C4-2B (cell line): ENCODE results near the gene ST6GALNAC2.

Source experiments
- H3K27ac ChIP-seq: fragments of 450-650 bp; 2 replicates; pipeline ENCODE4 v1.5.1; 2017
- ZFX ChIP-seq: fragments of 450-650 bp; IDR thresholded peaks from 2 replicates; pipeline ENCODE4 v1.6.1; 2017
- TF ChIP-seq, protein P1 (sequence below): fragments of 450-650 bp; conservative IDR thresholded peaks from 2 replicates; pipeline ENCODE4 v1.5.1; 2017; ENCODE audit warnings: mild to moderate bottlenecking

Gene ST6GALNAC2

DNA sequence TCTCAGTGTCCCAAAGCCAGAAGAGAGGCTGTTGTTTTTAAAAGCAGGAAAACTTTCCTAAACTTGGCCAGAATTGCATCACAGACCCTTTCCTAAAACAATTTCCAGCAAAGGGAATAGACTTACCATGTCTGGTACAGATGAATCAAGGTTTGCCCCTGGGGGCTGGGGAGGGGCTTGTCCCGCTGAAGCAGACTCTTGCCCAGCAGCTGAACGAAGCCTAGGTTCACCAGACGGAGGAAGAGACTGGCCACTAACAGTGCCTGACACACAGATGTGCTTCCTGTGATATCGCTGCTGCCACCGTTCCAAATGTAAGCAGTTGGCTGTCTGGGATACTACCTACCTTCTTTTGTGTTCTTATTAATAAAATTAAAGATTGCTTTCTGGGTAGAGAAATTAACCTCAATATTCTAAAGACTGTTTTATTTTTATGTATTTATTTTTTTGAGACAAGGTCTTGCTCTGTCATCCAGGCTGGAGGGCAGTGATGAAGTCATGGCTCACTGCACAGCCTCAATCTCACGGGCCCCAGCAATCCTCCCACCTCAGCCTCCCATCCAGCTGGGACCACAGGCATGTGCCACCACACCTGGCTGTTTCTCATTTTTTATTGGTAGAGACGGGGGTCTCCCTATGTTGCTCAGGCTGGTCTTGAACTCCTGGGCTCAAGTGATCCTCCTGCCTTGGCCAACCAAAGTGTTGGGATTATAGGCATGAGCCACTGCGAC lies 32.3 kb downstream of the ST6GALNAC2 start:
- no peak for TF ChIP-seq ZFX
- TF ChIP-seq, protein P1, sequence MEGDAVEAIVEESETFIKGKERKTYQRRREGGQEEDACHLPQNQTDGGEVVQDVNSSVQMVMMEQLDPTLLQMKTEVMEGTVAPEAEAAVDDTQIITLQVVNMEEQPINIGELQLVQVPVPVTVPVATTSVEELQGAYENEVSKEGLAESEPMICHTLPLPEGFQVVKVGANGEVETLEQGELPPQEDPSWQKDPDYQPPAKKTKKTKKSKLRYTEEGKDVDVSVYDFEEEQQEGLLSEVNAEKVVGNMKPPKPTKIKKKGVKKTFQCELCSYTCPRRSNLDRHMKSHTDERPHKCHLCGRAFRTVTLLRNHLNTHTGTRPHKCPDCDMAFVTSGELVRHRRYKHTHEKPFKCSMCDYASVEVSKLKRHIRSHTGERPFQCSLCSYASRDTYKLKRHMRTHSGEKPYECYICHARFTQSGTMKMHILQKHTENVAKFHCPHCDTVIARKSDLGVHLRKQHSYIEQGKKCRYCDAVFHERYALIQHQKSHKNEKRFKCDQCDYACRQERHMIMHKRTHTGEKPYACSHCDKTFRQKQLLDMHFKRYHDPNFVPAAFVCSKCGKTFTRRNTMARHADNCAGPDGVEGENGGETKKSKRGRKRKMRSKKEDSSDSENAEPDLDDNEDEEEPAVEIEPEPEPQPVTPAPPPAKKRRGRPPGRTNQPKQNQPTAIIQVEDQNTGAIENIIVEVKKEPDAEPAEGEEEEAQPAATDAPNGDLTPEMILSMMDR, result no peak

DNA sequence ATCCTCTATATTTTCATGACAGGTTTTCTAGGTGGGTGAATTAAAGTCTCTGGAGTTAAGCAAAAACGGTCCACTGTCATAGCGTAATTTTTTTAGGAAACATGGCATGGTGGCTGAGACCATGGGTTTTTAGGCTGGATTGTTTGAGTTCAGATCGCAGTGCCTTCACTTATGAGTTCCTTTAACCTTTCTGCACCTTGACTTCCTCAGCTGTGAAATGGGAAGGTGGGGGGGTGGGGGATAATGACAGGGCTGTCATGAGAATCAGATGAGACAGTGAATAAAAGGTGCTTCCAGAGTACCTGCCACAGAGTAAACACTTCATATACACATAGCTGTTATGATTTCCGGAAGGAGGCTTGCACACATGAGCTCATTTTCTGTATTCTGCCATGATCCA lies 34.0 kb downstream of the ST6GALNAC2 start:
- no peak for TF ChIP-seq ZFX
- TF ChIP-seq, protein P1, result no peak
- no peak overlapping the region for H3K27ac ChIP-seq

More for the DNA sequence above, 32.3 kb downstream of the ST6GALNAC2 start:
- H3K27ac ChIP-seq, result no peak overlapping the region

DNA sequence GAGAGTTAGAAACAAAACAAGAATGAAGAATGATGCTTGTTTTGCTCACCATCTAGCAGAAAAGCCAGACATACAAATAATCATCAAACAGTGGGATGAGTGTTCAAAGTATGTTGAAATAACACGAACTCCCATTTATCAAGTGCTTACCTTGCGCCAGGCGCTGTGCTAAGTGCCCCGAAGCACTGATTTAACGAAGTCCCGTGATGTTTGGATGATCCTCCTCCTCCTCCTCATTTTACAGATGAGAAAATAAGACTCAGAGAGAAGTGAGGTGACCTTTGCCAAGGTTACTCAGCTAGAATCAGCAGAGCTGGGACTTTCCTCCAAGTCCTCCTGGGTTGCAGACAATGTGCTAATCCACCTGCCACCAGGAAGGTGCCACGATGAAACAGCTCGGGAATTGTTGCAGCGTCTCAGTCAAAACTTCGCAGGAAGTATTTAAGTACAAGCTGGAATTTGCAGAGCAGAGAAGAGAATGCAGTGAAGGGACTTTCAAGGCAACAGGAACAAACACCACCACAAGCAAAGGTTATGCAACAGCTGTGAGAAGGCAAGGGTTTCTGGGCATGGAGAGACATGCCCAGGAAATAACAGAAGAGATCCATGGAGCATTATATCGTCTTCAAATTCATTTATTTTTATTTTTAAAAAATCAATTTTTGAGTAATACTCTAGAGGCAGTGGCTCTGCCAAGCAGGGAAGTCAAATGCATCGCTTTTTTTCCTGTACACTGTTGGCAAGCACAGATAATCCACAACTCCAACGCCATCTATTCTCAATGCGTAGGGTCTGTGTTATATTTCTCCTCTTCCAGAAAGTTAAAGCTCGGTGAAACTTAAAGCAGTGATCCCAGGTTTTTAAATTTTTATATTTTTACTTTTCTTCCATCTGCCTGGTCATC lies 34.7 kb downstream of the ST6GALNAC2 start:
- TF ChIP-seq, protein P1, result no peak
- TF ChIP-seq ZFX, result no peak
- H3K27ac ChIP-seq, result no peak overlapping the region

DNA sequence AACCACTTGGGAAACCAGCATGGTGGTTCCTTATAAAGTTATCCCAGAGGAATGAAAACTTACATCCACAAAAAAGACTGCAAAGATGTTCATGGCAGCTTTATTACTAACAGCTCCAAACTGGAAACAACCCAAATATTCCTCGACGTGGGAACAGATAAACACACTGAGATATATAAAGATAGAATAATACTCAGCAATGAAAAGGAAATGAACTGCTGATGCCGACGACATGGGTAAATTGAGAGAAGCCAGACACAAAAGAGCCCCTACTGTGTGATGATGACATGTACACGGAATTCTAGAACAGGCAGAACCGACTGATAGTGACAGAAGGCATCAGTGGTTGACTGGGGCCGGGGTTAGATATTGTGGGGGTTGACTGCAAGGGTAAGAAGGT lies 36.1 kb downstream of the ST6GALNAC2 start:
- no peak overlapping the region for H3K27ac ChIP-seq
- no peak for TF ChIP-seq ZFX
- TF ChIP-seq, protein P1, result no peak

DNA sequence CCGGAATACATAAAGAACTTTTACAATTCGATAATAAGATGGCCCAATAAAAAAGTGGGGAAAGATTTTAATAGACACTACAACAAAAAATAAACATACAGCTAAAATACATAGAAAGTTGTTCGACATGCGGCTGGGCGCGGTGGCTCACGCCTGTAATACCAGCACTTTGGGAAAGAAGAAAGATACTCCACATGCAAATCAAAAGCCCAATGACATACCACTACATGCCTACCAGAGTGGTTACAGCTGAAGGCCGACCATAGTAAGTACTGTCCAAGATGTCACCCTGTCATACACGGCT lies 36.5 kb downstream of the ST6GALNAC2 start:
- no peak for TF ChIP-seq ZFX
- TF ChIP-seq, protein P1, result no peak

DNA sequence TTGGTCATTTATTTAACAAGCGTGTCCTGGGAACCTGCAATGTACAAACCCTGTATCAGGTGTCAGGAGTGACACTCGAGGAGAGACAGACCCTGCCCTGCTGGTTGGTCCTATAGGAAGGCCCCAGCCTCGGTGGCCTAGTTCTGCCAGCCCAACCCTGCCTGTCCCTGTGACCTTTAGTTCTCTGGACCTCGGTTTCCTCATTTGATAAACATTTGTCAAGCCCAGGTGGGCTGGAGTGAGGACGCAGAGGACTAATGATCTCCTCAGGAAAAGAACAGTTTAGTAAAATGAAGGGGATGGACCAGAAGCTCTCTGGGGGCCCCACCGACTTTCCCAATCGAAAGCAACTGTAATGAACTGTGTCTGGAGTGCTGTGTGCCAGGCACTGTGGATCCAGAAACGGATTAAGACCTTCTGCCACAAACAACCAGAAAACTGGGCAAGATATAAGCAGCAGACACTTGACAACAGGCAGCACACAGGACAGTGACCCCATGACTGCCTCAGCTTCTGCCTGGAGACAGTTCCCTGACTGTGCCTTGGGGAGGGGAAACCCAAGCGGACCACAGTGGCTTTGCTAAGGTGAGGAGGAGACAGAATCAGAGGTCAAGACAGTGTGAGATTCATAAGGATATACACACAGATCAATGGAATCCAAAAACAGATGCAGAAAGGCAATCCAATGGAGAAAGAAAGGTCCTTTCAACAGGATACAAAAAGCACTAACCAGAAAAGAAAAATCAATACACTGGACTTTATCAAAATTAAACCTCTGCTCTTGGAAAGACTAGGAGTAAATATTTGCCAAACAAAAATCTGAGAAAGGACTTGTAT lies 37.1 kb downstream of the ST6GALNAC2 start:
- H3K27ac ChIP-seq, result 0 out of 2 replicates have a peak overlapping the region, but pooled peaks have one; percentile 11
- TF ChIP-seq ZFX, result no peak
- TF ChIP-seq, protein P1, result no peak

More for the DNA sequence above, 36.5 kb downstream of the ST6GALNAC2 start:
- no peak overlapping the region for H3K27ac ChIP-seq
